Heart left ventricle (tissue), 16 donors: Measurements from ENCODE around the gene STRADA. TPM values are rescaled to one million over a fixed set of nuclear protein-coding genes. Genes with fewer than 3 reads are reported as not detected.
A peak's percentile ranks its signal among the peaks of the same experiment; 100 is the strongest.

ENCODE experiments used
- ATAC-seq, 4 donors: fragments of 200-7000 bp; cut with Tn5 transposase; one replicate each; pipeline ENCODE4 v1.9.1; 2020 to 2022; ENCODE audit warnings: moderate library complexity in 4 of 4, mild to moderate bottlenecking in 3 of 4, moderate number of reproducible peaks in 1 of 4
- DNase-seq, 5 donors: peaks; one replicate each; pipeline ENCODE4 v3.0.0-alpha.2; 2020
- H3K27ac ChIP-seq, 12 donors: fragments of 200-600 bp; sonication (generic) in 4 of 12; one replicate each; pipeline versions ENCODE4 v1.5.0 to v1.8.0; 2016 to 2022; ENCODE audit warnings: mild to moderate bottlenecking in 2 of 12
- H3K27me3 ChIP-seq, 9 donors: fragments of 200-600 bp; sonication (generic) in 2 of 9; one replicate each; pipeline versions ENCODE4 v1.5.1 to v1.8.0; 2016 to 2022; ENCODE audit warnings: mild to moderate bottlenecking in 3 of 9
- H3K36me3 ChIP-seq, 9 donors: fragments of 200-600 bp; sonication (generic) in 2 of 9; one replicate each; pipeline versions ENCODE4 v1.5.0 to v1.8.0; 2018 to 2022; ENCODE audit warnings: mild to moderate bottlenecking in 2 of 9
- H3K4me1 ChIP-seq, 12 donors: fragments of 200-600 bp; sonication (generic) in 4 of 12; one replicate each; pipeline versions ENCODE4 v1.5.0 to v1.8.0; 2016 to 2022; ENCODE audit warnings: mild to moderate bottlenecking in 3 of 12
- H3K4me3 ChIP-seq, 12 donors: fragments of 200-600 bp; sonication (generic) in 4 of 12; one replicate each; pipeline versions ENCODE4 v1.5.0 to v1.8.0; 2017 to 2022; ENCODE audit warnings: mild to moderate bottlenecking in 9 of 12, moderate library complexity in 4 of 12
- H3K9me3 ChIP-seq, 12 donors: fragments of 200-600 bp; sonication (generic) in 4 of 12; one replicate each; pipeline versions ENCODE4 v1.5.0 to v1.8.0; 2016 to 2022; ENCODE audit warnings: mild to moderate bottlenecking in 1 of 12
- CTCF ChIP-seq, 12 donors: fragments of 200-600 bp; sonication (generic) in 4 of 12; IDR thresholded peaks; one replicate each; pipeline versions ENCODE4 v1.5.0 to v1.8.0; 2018 to 2022; ENCODE audit warnings: antibody characterized with exemption in 12 of 12, mild to moderate bottlenecking in 5 of 12
- POLR2A ChIP-seq, 2 donors: fragments of 450-650 bp; IDR thresholded peaks; one replicate each; pipeline ENCODE4 v1.6.1; 2017; ENCODE audit warnings: antibody characterized with exemption in 2 of 2, mild to moderate bottlenecking in 2 of 2, moderate library complexity in 2 of 2
- WGBS, 4 donors: extraction: QIAGEN DNeasy Blood & Tissue Kit in 2 of 4; methylation state at CpG; one replicate each; pipeline versions ENCODE4 v1.1.5 to v1.1.7; 2013 to 2018; 5-methylcytosine and 5-hydroxymethylcytosine counted together
- intact Hi-C, 10 donors: fragments of 100-400 bp; cut with DNase I; formaldehyde crosslinking; loops; one replicate each; pipeline versions ENCODE4 v1.11.1 to v1.14.2; 2022
- polyA plus RNA-seq, 2 donors: library from polyadenylated mRNA; stranded (reverse); fragments of 200-250 nt; gene quantifications; one replicate each; pipeline ENCODE4 v1.2.3, GENCODE V29; 2013
- total RNA-seq, 9 donors: library from RNA; depleted of rRNA in 2 of 9; stranded (reverse); fragments of >200 nt in 2 of 9; fragmentation: NEBNext Ultra II Directional in 3 of 9; extraction: Animal tissue kit (Norgen Biotek cat#: 25700) in 3 of 9; gene quantifications; one replicate each; pipeline versions ENCODE4 v1.1.0 to v1.2.4, GENCODE V29; 2016 to 2023
- donor health status: ischemic (EF 13 %, LVEDD 7.1; RV severe dilation, severe dysfunction).
- donor health status: healthy with polysubstance abuse.
- donor health status: DM: no; HTN: yes; CAD: no.
- donor health status: DM: no; HTN: no; CAD: no.
- donor health status: ischemic (EF 25% LVEDD 6.9; RV normal size, moderate dysfunction).
- donor health status: ischemic (EF 25% LVEDD 5.7; RV mildly dilated, moderate dysfunction).
- donor health status: healthy.
- donor health status: DM: yes; HTN: yes; CAD: no.
- donor health status: ischemic (EF 35%, LVEDD 5.7; RV mildly dilated, moderate dysfunction).
- donor health status: nonischemic (EF 11% LVEDD 7.7; RV severe dilation, severe dysfunction).
- donor health status: DM: yes; HTN: yes; CAD: no.
- donor health status: PGD.
- donor health status: ischemic (EF 29% LVEDD 5.4; RV normal size, mild dysfunction).
- donor health status: nonischemic (EF 23%, LVEDD 6.1; RV moderate dilation, normal function).

The STRADA gene
- total and polyA plus RNA-seq, 11 donors: 10.2 to 26.1 (median 15.4) TPM

- no peak overlapping the region for H3K4me3 ChIP-seq
- no peaks in the 10 kb centered on the region for H3K27me3 ChIP-seq
- 95 to 98% (median 96%) methylated on average over 3 of the region's 3 CpGs for WGBS, 4 donors
- H3K36me3 ChIP-seq: peaks cover 0 to 95% (median 86%) of the 10 kb centered on the region in 9 donors
- intact Hi-C loops: loop anchor here in 1 of 10 donors (10.0 kb wide), 1 partner anchor 261 kb away; no protein-coding TSS in a partner anchor
- TF ChIP-seq CTCF (IDR thresholded peaks at IDR 0.05) (no peak), POLR2A (IDR thresholded peaks at IDR 0.05) (no peak)
- no peaks in the 10 kb centered on the region for H3K9me3 ChIP-seq
- no peak overlapping the region for H3K27ac ChIP-seq
- H3K4me1 ChIP-seq: peaks cover 0 to 28% (median 14%) of the 10 kb centered on the region in 12 donors
- no peak for DNase-seq
- no peak for ATAC-seq
These were observed 56.0 kb downstream of the STRADA start for GRCh38 chr17:63685578-63685977.

- no peak overlapping the region for H3K4me3 ChIP-seq
- ATAC-seq: peak in 2 of 4 donors; percentile 65 to 67
- peaks cover 0 to 95% (median 85%) of the 10 kb centered on the region in 9 donors for H3K36me3 ChIP-seq
- no peak for DNase-seq
- H3K9me3 ChIP-seq: no peaks in the 10 kb centered on the region
- intact Hi-C loops: loop anchor here in 1 of 10 donors (10.0 kb wide), 1 partner anchor 260 kb away; no protein-coding TSS in a partner anchor
- peaks cover 0 to 33% (median 14%) of the 10 kb centered on the region in 12 donors for H3K4me1 ChIP-seq
- H3K27ac ChIP-seq: no peak overlapping the region
- TF ChIP-seq POLR2A (IDR thresholded peaks at IDR 0.05) (no peak), CTCF (IDR thresholded peaks at IDR 0.05) (no peak)
- no peaks in the 10 kb centered on the region for H3K27me3 ChIP-seq
- 50 to 60% (median 54%) methylated on average over 2 of the region's 2 CpGs for WGBS, 4 donors
These were observed 56.6 kb downstream of the STRADA start for GRCh38 chr17:63685041-63685440.

DNA sequence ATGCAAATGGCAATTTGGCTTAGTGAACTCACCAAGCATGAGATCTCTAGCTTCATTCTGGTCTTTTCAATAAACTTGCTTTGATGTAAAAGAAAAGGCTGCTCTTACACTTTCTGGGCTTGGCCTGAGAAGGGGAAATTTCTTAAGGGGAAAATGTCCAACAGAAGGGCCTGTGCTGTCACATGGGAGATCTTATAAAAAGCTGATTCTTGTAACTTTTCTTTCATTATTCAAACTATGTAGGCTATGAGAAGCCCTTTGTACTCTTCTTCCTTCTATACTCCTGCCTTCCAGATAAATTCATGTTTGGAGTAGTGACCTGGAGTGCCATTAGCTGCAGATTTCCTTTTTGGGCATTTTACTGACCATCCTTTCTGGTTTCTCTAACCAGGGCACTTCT is 58.6 kb downstream of the STRADA start:
- intact Hi-C loops: loop anchor here in 1 of 10 donors (10.0 kb wide), 1 partner anchor 258 kb away; no protein-coding TSS in a partner anchor
- no peak for TF ChIP-seq CTCF (IDR thresholded peaks at IDR 0.05)
- TF ChIP-seq POLR2A (IDR thresholded peaks at IDR 0.05): no peak
- H3K27me3 ChIP-seq: no peaks in the 10 kb centered on the region
- DNase-seq: no peak
- no peaks in the 10 kb centered on the region for H3K9me3 ChIP-seq
- no peak overlapping the region for H3K27ac ChIP-seq
- H3K36me3 ChIP-seq: peaks cover 0 to 90% (median 77%) of the 10 kb centered on the region in 9 donors
- ATAC-seq: no peak
- no peak overlapping the region for H3K4me3 ChIP-seq
- peaks cover 0 to 36% (median 16%) of the 10 kb centered on the region in 12 donors for H3K4me1 ChIP-seq

GRCh38 chr17:63682441-63682840 is 59.2 kb downstream of the STRADA start:
- ATAC-seq: no peak
- 91 to 99% (median 96%) methylated on average over 1 of the region's 1 CpG for WGBS, 4 donors
- H3K4me1 ChIP-seq: peaks cover 0 to 41% (median 18%) of the 10 kb centered on the region in 12 donors

More at GRCh38 chr17:63682441-63682840, 59.2 kb downstream of the STRADA start:
- Histone ChIP-seq H3K36me3 (peaks cover 0 to 92% (median 81%) of the 10 kb centered on the region in 9 donors), H3K27ac (no peak overlapping the region), H3K9me3 (no peaks in the 10 kb centered on the region), H3K27me3 (no peaks in the 10 kb centered on the region), H3K4me3 (no peak overlapping the region)
- no peak for DNase-seq
- TF ChIP-seq POLR2A (IDR thresholded peaks at IDR 0.05): no peak
- no peak for TF ChIP-seq CTCF (IDR thresholded peaks at IDR 0.05)
- intact Hi-C loops: loop anchor here in 1 of 10 donors (10.0 kb wide), 1 partner anchor 258 kb away; no protein-coding TSS in a partner anchor
